Small intestine (tissue), 7 donors: Measurements from ENCODE around the gene ZNF750. TPM values are rescaled to one million over a fixed set of nuclear protein-coding genes. Genes with fewer than 3 reads are reported as not detected.
"Not testable (repeated sequence)": the region's sequence is repeated elsewhere in the genome, so short reads cannot be mapped to it uniquely, and the experiment has no call there.

ENCODE experiments used
- DNase-seq, 2 donors: peaks; one replicate each; pipeline versions ENCODE4 v3.0.0 to v3.0.0-alpha.2; 2013
- FAIRE-seq: peaks from 2 replicates; lab custom pipeline; 2012; peaks lifted over from hg19 to GRCh38; lab: Jason Lieb, UNC
- H3K27ac ChIP-seq, 3 donors: one replicate each; pipeline ENCODE4 v1.5.1; 2013; ENCODE audit warnings: low read length in 2 of 3, mild to moderate bottlenecking in 2 of 3, control low read depth in 1 of 3, inconsistent platforms in 1 of 3, low read depth in 1 of 3, moderate library complexity in 1 of 3
- H3K27me3 ChIP-seq, 3 donors: one replicate each; pipeline ENCODE4 v1.6.1; 2013; ENCODE audit warnings: low read length in 3 of 3, inconsistent platforms in 1 of 3; ENCODE audit not compliant: control insufficient read depth in 3 of 3, insufficient read depth in 3 of 3
- H3K36me3 ChIP-seq, 3 donors: one replicate each; pipeline ENCODE4 v1.6.1; 2013; ENCODE audit warnings: low read length in 3 of 3, inconsistent platforms in 1 of 3, low read depth in 1 of 3, mild to moderate bottlenecking in 1 of 3, moderate library complexity in 1 of 3; ENCODE audit not compliant: control insufficient read depth in 3 of 3, insufficient read depth in 2 of 3
- H3K4me1 ChIP-seq, 3 donors: one replicate each; pipeline ENCODE4 v1.6.1; 2013; ENCODE audit warnings: low read length in 2 of 3, inconsistent platforms in 1 of 3, low read depth in 1 of 3, mild to moderate bottlenecking in 1 of 3, moderate library complexity in 1 of 3; ENCODE audit not compliant: control insufficient read depth in 3 of 3, insufficient read depth in 2 of 3
- H3K4me3 ChIP-seq, 3 donors: one replicate each; pipeline ENCODE4 v1.5.1; 2013; ENCODE audit warnings: low read length in 3 of 3, control low read depth in 1 of 3, inconsistent platforms in 1 of 3, low read depth in 1 of 3, mild to moderate bottlenecking in 1 of 3, moderate library complexity in 1 of 3
- H3K9me3 ChIP-seq, 2 donors: one replicate each; pipeline ENCODE4 v1.6.1; 2013; ENCODE audit warnings: low read depth in 1 of 2, low read length in 1 of 2; ENCODE audit not compliant: control insufficient read depth in 2 of 2, insufficient read depth in 1 of 2
- WGBS, 3 donors: extraction: QIAGEN DNeasy Blood & Tissue Kit; methylation state at CpG; one replicate each; pipeline ENCODE4 v1.1.7; 2013; 5-methylcytosine and 5-hydroxymethylcytosine counted together
- polyA plus RNA-seq, 4 donors: library from polyadenylated mRNA; stranded (reverse) in 3 of 4; unstranded in 1 of 4; fragments of 200-250 nt in 3 of 4; fragments of 120-200 nt in 1 of 4; gene quantifications; one replicate each; pipeline versions ENCODE4 v1.2.1 to v1.2.3, GENCODE V29; 2013
- donor health status: healthy with polysubstance abuse.
- donor health status: control.
- donor health status: control.
- donor health status: Bipolar disorder and iron deficiency.
- donor health status: healthy.

The ZNF750 gene
- polyA plus RNA-seq, 4 donors: 0.04 to 0.27 (median 0.10) TPM; not detected in 1

DNA sequence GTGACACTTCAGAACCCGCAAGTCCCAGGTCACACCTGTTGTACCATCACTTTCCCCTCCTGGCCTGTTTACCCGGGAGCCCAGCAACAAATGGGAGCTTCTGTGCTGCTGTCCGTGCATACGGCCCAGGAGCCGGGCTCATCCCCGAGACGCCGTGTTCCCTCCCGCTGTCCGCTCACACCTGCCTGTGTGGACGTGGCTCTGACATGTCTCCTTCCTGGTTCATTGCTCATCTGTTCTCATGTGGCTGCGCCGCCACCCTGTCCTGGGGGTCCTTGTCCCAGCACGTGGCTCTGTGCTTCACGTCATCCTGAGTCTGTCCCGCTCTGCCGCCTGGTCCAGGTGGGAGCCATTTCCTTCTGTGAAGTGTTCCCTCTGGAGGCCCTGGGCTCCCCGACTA, 50.0 kb downstream of the ZNF750 start:
- Histone ChIP-seq H3K36me3 (peaks cover 0 to 63% (median 0%) of the 10 kb centered on the region in 3 donors), H3K4me3 (no peak overlapping the region), H3K4me1 (no peaks in the 10 kb centered on the region), H3K9me3 (no peaks in the 10 kb centered on the region), H3K27me3 (no peaks in the 10 kb centered on the region), H3K27ac (no peak overlapping the region)
- FAIRE-seq (no peak), DNase-seq (no peak)
- WGBS, 3 donors: 94 to 97% (median 95%) methylated on average over 18 of the region's 18 CpGs

DNA sequence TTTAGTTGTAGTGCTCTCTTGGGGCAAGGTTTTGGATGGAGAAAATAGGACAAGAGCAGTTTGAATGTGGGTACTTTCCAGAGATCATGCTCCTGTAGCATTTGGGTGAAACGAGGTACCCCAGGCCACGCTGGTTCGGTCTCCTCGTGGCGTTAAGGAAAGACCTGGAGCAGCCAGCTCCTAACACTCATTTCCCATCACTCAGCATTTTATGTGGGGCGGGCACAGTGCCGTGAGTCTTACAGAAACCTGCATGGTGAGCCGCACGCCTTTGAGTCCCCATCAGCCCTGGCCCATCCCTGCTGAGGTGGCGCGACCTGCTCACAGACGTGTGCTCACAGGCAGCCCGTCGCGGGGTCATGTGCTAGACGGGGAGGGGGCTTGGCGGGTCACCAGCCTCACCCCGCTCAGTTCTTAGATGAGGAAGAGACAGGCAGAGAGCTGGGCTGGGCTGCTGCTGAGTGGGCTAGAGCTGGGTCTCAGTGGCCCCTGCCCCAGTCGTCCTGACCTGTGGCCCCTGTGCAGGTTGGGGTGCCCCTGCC, 50.7 kb downstream of the ZNF750 start:
- H3K4me1 ChIP-seq: no peaks in the 10 kb centered on the region
- WGBS, 3 donors: 92 to 94% (median 93%) methylated on average over 19 of the region's 19 CpGs
- H3K9me3 ChIP-seq: no peaks in the 10 kb centered on the region
- H3K27me3 ChIP-seq: no peaks in the 10 kb centered on the region
- no peak for FAIRE-seq
- no peak overlapping the region for H3K4me3 ChIP-seq
- DNase-seq: no peak
- peaks cover 0 to 66% (median 0%) of the 10 kb centered on the region in 3 donors for H3K36me3 ChIP-seq
- H3K27ac ChIP-seq: no peak overlapping the region

DNA sequence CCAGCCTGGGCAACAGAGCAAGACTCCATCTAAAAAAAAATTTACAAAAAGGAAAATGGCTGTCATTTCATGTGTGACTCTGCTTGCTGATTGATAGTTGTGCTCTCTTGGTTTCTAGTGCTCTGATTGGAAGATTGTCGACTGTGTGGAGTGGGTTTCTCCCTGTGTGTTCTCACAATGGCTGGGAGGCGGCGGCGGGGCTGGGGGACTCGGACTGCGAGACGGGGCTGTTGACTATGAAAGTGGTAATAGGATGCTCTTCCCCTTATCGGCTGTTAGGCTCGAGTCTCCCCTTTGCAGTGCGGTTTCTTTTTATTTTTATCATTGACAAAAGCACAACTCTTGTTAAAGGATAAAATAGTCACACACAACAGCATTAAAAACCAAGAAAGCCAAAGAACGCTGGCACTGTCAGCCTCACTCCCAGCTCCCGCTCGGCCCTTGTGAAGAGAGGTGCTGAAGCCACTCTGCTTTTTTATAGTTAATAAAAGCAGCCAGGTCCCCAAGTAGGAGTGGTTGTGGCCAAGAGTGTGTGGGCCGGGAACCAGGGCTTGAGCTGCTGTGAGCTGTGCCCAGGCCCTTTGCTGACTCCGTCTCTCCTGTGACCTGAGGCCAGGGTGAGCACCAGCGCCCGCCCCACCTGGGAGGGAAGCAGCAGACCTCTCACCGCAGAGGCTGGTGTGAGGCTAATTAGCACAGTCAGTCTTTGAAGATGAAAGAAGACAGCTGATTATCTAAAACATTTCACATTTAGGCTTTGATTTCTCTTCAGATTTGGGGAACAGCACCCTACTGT, 51.4 kb downstream of the ZNF750 start:
- Histone ChIP-seq H3K9me3 (no peaks in the 10 kb centered on the region), H3K4me1 (no peaks in the 10 kb centered on the region), H3K27ac (no peak overlapping the region), H3K27me3 (no peaks in the 10 kb centered on the region), H3K36me3 (peaks cover 0 to 67% (median under 1%) of the 10 kb centered on the region in 3 donors), H3K4me3 (no peak overlapping the region)
- FAIRE-seq: no peak
- 91 to 97% (median 94%) methylated on average over 18 of the region's 18 CpGs for WGBS, 3 donors
- DNase-seq: no peak

DNA sequence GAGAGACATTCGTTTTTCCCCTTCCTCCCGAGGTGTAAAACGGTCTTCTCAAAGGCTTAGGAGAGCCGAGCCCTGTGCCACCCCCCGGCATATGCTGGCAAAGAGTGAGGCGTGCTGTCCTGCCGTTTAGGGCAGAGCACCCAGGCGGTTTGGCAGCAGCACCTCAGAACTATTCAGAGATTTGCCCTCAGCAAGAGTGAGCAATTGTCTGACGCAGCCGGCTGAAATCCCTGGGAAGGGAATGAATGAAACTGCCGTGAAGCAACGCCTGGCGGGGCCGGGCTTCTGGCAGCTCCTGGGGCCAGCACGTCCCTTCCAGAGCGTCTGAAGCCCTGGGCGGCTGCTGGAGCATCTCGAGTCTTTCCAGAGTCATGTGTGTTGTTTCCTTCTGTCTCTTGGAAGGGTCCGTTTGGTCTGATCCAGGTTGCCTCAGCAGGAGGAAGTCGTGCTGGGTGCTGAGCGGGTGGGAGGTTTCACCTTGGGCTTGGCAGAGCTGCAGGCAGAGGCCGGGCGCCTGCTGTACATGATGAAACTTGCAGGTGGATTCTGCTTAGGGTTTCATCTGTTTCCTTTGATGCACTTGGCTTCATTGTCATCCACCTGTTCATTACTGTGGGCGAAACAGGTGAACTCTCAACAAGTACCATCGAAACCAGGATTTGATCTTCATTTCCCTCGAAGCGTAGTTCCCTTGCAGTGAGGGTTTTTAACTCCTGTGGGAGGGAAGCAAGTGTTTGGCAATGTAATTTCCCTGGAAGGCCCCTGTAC, 52.6 kb downstream of the ZNF750 start:
- H3K9me3 ChIP-seq: no peaks in the 10 kb centered on the region
- H3K27me3 ChIP-seq: no peaks in the 10 kb centered on the region
- H3K36me3 ChIP-seq: peaks cover 0 to 72% (median 2%) of the 10 kb centered on the region in 3 donors
- FAIRE-seq (no peak), DNase-seq (no peak)
- H3K4me3 ChIP-seq: no peak overlapping the region
- H3K4me1 ChIP-seq: no peaks in the 10 kb centered on the region
- 88 to 93% (median 91%) methylated on average over 27 of the region's 27 CpGs for WGBS, 3 donors
- no peak overlapping the region for H3K27ac ChIP-seq

DNA sequence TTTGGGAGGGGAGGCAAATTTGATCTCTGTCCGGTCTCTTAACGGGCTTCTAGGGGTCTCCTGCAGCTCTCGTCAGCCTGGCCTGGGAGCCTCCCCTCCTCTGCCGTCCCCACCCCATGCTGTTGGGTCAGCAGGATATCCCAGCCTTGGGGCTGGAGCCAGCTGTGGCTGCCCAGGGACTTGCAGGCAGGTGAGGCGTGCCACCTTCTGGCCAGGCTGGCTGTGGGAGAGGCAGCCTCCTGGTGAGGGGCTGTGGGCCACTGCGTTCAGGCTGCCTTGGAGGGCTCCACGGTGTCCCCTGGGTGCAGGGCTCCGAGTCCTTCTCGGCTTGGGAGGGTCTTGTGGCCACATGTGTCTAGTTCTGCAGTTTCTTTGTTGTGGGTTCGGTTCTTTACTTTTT, 53.4 kb downstream of the ZNF750 start:
- Histone ChIP-seq H3K36me3 (peaks cover 0 to 76% (median 2%) of the 10 kb centered on the region in 3 donors), H3K9me3 (no peaks in the 10 kb centered on the region), H3K4me3 (no peak overlapping the region), H3K27me3 (no peaks in the 10 kb centered on the region), H3K27ac (no peak overlapping the region), H3K4me1 (no peaks in the 10 kb centered on the region)
- FAIRE-seq (no peak), DNase-seq (no peak)
- WGBS, 3 donors: 88 to 93% (median 91%) methylated on average over 9 to 10 of the region's 10 CpGs

DNA sequence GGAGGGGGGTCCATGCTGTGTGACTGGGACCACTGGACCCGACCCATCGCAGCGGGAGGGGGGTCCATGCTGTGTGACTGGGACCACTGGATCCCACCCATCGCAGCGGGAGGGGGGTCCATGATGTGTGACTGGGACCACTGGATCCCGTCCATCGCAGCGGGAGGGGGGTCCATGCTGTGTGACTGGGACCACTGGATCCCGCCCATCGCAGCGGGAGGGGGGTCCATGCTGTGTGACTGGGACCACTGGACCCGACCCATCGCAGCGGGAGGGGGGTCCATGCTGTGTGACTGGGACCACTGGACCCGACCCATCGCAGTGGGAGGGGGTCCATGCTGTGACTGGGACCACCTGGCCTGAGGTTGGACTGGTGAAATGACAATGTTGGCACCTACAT, 54.2 kb downstream of the ZNF750 start:
- H3K4me3 ChIP-seq, H3K27me3 ChIP-seq, H3K9me3 ChIP-seq, H3K4me1 ChIP-seq, H3K27ac ChIP-seq, DNase-seq, FAIRE-seq: not testable (repeated sequence)
- H3K36me3 ChIP-seq: peaks cover 0 to 75% (median 2%) of the 10 kb centered on the region in 3 donors
- WGBS, 3 donors: 96 to 100% (median 99%) methylated on average over 11 to 16 of the region's 16 CpGs

DNA sequence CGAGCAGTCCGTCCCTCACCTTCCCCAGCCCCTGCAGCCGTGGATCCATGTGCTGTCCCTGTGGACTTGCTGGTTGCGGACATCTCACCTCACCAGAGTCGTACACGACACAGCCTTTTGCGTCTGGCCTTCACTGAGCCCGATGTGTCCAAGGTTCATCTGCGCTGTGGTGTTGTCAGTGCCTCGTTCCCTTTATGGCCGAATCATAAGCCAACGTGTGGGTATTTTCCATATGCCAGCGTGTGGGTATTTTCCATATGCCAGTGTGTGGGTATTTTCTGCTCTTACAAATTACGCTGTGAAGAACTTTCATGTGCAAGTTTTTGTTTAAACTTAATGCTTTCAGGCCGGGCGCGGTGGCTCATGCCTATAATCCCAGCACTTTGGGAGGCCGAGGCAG, 56.3 kb downstream of the ZNF750 start:
- DNase-seq (no peak), FAIRE-seq (no peak)
- no peak overlapping the region for H3K27ac ChIP-seq
- no peak overlapping the region for H3K4me3 ChIP-seq
- no peaks in the 10 kb centered on the region for H3K4me1 ChIP-seq
- 93 to 95% (median 94%) methylated on average over 18 of the region's 18 CpGs for WGBS, 3 donors
- no peaks in the 10 kb centered on the region for H3K27me3 ChIP-seq
- H3K9me3 ChIP-seq: no peaks in the 10 kb centered on the region
- H3K36me3 ChIP-seq: peaks cover 0 to 68% (median 2%) of the 10 kb centered on the region in 3 donors

DNA sequence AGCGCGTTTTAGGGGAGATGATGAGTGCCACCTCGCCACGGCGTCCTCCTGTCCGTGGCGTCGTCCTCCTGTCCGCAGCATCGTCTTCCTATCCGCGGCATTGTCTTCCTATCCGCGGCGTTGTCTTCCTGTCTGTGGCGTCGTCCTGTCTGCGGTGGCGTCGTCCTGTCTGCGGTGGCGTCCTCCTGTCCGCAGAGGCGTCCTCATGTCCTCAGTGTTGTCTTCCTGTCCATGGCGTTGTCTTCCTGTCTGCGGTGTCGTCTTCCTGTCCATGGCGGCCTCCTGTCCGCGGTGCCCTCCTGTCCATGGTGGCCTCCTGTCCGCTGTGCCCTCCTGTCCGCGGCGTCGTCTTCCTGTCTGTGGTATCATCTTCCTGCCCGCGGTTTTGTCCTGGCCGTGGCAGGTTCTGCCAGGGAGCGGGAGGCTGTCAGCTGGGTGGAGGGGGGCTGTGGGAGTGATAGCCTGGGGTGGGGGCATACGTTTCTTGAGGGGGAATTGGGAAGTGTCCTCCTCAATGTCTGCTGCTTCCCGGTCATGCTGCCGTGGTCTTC, 57.1 kb downstream of the ZNF750 start:
- DNase-seq (no peak), FAIRE-seq (no peak)
- H3K36me3 ChIP-seq: peaks cover 0 to 70% (median 2%) of the 10 kb centered on the region in 3 donors
- 81 to 90% (median 85%) methylated on average over 42 of the region's 42 CpGs for WGBS, 3 donors
- H3K27me3 ChIP-seq: no peaks in the 10 kb centered on the region
- no peaks in the 10 kb centered on the region for H3K4me1 ChIP-seq
- H3K9me3 ChIP-seq: no peaks in the 10 kb centered on the region
- no peak overlapping the region for H3K4me3 ChIP-seq
- peak overlapping the region in 1 of 3 donors; percentile 34 for H3K27ac ChIP-seq
